ENCODE results near the gene ZFYVE28.

- no peak for TF ChIP-seq GATA3 (IDR thresholded peaks at IDR 0.05; ENCODE audit: low read depth, low read length)
- TF ChIP-seq GATA2 (IDR thresholded peaks at IDR 0.05; ENCODE audit: low read depth, low read length) = no peak
Measured at GRCh38 chr4:2449051-2449450, 30.6 kb upstream of the ZFYVE28 start.

Data from SH-SY5Y (cell line).